ENCODE results near the gene TM9SF1.

TM9SF1 gene

GRCh38 chr14:24150993-24151392 is 44.2 kb downstream of the TM9SF1 start:
- no peak for DNase-seq (ENCODE audit: low read depth, low spot score)

DNA sequence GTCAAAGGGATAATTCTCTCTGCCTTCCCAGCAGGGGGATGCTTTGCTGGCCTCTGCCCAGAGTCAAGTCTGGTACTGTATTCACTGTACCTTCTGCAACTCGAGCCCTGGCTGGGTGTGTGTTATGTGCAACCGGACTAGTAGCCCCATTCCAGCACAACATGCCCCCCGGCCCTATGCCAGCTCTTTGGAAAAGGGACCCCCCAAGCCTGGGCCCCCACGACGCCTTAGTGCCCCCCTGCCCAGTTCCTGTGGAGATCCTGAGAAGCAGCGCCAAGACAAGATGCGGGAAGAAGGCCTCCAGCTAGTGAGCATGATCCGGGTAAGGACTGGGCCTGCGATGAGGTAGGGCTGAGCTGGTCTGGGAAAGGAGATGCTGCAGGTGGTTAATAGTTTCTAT is 44.7 kb downstream of the TM9SF1 start:
- DNase-seq (ENCODE audit: low read depth, low spot score): no peak

DNA sequence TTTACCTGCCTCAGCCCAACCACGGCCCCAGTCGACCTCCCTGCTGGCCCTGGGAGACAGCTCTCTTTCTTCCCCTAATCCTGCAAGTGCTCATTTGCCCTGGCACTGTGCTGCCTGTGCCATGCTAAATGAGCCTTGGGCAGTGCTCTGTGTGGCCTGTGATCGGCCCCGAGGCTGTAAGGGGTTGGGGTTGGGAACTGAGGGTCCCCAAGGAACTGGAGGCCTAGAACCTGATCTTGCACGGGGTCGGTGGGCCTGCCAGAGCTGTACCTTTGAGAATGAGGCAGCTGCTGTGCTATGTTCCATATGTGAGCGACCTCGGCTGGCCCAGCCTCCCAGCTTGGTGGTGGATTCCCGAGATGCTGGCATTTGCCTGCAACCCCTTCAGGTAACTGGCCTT is 45.2 kb downstream of the TM9SF1 start:
- no peak for DNase-seq (ENCODE audit: low read depth, low spot score)

DNA sequence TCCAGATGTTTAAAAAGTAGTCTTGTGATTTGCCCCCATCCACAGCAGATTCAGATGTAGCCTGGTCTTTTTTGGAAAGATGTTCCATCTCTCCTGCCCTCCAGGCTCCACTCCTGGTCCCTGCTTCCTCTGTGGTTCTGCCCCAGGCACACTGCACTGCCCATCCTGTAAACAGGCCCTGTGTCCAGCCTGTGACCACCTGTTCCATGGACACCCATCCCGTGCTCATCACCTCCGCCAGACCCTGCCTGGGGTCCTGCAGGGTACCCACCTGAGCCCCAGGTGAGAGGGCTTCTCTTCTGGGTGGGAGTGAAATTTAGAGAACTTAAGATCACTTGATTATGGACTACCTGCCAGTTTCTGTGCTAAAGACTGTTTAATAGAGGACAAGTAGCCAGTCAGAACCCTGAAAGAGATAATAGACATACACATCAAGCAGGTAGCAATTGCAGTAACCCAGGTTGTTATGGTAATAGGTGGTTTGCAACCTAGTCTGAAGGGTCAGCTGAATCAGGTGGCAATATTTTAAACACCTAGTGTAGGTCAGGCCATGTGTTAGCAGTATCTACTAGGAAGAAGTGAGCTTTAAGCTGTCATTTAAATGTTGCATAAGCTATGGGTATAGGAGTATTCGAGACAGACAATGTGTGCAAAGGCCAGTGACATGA is 45.8 kb downstream of the TM9SF1 start:
- DNase-seq (ENCODE audit: low read depth, low spot score): no peak

DNA sequence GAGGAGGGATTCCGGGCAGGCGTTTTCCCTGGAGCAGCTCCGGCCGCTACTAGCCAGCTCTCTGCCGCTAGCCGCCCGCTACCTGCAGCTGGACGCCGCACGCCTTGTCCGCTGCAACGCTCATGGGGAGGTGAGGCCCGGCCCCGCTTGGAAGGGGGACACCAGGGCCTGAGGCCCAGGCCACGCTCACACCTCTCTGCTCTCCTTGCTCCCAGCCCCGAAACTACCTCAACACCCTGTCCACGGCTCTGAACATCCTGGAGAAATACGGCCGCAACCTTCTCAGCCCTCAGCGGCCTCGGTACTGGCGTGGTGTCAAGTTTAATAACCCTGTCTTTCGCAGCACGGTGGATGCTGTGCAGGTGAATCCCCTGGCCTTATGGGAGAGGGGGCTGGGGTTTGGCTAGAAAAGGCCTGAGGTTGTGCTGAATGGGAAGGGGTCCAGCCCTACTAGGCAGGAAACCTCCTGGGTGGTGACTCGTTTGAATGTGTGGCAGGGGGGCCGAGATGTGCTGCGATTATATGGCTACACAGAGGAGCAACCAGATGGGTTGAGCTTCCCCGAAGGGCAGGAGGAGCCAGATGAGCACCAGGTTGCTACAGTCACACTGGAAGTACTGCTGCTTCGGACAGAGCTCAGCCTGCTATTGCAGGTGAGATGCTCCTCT is 47.3 kb downstream of the TM9SF1 start:
- DNase-seq (ENCODE audit: low read depth, low spot score): no peak

GRCh38 chr14:24146978-24147760 is 48.1 kb downstream of the TM9SF1 start, which contains the start of gene RNF31:
Gene RNF31, plus strand, starts transcription at chr14:24147498. Its CDS starts 201 bp downstream, at chr14:24147699.
- DNase-seq (ENCODE audit: low read depth, low spot score): peak; percentile 98

DNA sequence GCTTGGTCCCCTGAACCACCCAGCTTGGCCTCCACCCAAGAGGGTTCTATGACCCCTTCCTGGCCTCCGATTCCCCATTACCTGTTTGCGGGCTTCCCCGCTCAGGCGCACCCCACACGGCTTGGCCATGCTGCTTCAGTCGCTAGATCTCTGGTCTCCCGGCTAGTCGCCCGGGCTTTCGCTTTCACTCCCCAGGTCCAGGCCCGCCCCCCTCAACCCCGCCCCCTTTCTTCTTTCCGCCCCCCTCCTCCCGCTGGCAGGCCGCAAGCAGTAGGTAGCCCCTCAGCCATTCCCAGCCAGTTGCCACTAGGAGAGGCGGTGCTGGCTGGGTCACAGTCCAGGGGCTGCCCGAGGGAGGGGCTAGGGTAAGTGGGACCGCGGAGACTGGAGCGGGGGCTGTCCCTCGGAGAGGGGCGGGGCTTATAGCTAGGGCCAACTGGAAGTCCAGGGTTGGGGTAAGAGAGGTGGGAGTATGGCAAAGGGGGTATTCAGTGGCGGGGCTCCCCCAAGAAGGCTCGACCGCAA is 48.7 kb downstream of the TM9SF1 start, which contains the start of gene PSME2:
Gene PSME2 (minus strand): TSS at position 158 of the 525 bp plus-strand sequence. CDS start 29 bp downstream, at position 129.
- peak; percentile 90 for DNase-seq (ENCODE audit: low read depth, low spot score)

DNA sequence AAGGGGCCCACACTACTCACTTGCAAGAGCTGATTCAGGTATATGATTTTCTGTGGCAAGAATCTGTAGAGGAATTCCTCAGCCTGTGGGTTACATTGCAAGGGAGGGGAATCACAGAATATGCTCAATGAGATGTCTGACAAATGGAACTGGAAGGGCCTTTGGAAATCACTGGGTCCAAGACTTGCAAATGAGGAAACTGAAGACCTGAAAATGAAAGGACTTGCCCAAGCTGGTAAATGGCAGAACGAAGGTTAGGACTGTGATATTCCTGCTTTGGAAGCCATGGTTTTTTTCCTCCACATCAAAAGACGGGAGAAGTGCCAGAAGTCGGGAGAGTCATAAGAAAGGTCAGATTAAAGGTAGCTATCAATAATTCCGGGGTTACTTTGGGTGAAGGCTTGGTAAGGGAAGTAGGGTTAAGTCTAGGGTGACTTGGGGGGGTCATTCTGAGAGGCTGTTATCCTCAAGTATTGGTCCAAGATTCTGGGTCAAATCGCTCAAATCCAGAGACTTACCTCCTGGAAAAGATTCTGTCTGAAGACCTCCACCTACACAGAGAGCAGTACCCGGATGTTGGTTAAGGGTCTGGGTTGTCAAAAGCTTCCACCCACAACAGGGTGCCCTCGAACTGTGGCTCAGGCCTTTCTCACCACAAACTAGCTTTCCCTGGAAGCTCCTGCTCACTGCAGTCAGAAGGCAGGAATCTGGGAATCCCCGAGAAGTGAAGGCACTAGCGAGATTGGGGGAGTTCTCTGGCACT is 49.4 kb downstream of the TM9SF1 start:
- DNase-seq (ENCODE audit: low read depth, low spot score): peak; percentile 21

- DNase-seq (ENCODE audit: low read depth, low spot score): no peak
These were observed 50.0 kb downstream of the TM9SF1 start for GRCh38 chr14:24145219-24145618.

GRCh38 chr14:24144451-24144850 is 50.8 kb downstream of the TM9SF1 start:
- no peak for DNase-seq (ENCODE audit: low read depth, low spot score)

GRCh38 chr14:24143511-24143910 is 51.7 kb downstream of the TM9SF1 start:
- DNase-seq (ENCODE audit: low read depth, low spot score): no peak

- peak; percentile 98 for DNase-seq (ENCODE audit: low read depth, low spot score)
These were observed 54.0 kb downstream of the TM9SF1 start, which contains the start of gene EMC9 for GRCh38 chr14:24141097-24141880. Gene EMC9, minus strand, starts transcription at chr14:24141591. Its CDS starts 287 bp downstream, at chr14:24141304.

GRCh38 chr14:24139272-24139934 is 55.8 kb downstream of the TM9SF1 start:
- DNase-seq (ENCODE audit: low read depth, low spot score): no peak

Measured in smooth muscle cell of the brain vasculature (primary cell).